NT2/D1 (cell line): ENCODE data around the gene RMC1.

Experiments
- SUZ12 ChIP-seq: IDR thresholded peaks from 2 replicates; pipeline ENCODE4 v1.6.1; 2011; ENCODE audit not compliant: insufficient read length, insufficient read depth; ENCODE audit errors: extremely low read depth
- YY1 ChIP-seq: IDR thresholded peaks from 2 replicates; pipeline ENCODE4 v1.6.1; 2011; ENCODE audit not compliant: insufficient read length, insufficient read depth
- ZNF274 ChIP-seq: IDR thresholded peaks from 2 replicates; pipeline ENCODE4 v1.6.1; 2011; ENCODE audit warnings: mild to moderate bottlenecking, low read depth, low read length

GRCh38 chr18:23537274-23537673, 34.0 kb downstream of the RMC1 start:
- TF ChIP-seq ZNF274, result no peak
- TF ChIP-seq YY1, result no peak
- no peak for TF ChIP-seq SUZ12
